Measurements from ENCODE around the gene LRRC10B. TPM values are rescaled to one million over a fixed set of nuclear protein-coding genes. Genes with fewer than 3 reads are reported as not detected.

LRRC10B gene
- total RNA-seq, 3 donors from 2014 or later = 1.5 to 3.3 TPM; not detected in 1

- Histone ChIP-seq H3K4me3 (no peak overlapping the region), H3K27me3 (no peaks in the 10 kb centered on the region), H3K9me3 (no peaks in the 10 kb centered on the region), H3K36me3 (no peaks in the 10 kb centered on the region), H3K27ac (no peak overlapping the region), H3K4me1 (no peaks in the 10 kb centered on the region)
- TF ChIP-seq POLR2A (IDR thresholded peaks at IDR 0.05) (no peak), POLR2AphosphoS5 (IDR thresholded peaks at IDR 0.05) (no peak), CTCF (IDR thresholded peaks at IDR 0.05) (no peak)
- DNase-seq (ENCODE audit: low spot score in 2 of 2) = no peak
- intact Hi-C loops (cut with DNase I; ENCODE audit: low total_unique reads) = no loop called here
Measured at GRCh38 chr11:61549662-61550568, 41.4 kb downstream of the LRRC10B start.

DNA sequence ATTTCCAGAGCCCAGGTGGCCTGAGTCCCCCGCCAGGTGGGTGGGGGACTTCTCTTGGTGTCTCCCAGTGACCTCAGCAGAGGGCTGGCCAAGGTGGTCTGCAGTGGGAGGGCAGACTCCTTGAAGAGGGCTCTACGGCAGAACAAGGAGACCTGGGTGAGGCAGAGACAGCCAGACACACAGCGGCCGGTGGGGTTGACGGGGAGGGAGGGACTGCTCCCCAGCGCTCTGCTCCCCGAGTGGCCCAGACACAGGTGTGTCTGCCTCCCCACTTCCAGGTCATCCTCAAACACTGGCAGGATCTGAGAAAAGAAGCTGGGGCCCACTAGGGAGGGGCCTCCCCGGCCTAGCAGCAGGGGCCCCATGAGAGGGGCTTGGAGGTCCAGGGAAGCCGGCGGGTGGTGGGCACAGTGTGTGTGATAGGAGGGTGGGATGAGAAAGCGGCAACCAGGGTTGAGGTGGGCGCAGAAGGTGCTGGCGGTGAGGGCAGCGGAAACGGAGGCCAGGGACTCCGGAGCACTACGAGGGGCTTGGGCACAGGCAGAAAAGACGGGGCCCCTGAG lies 42.2 kb downstream of the LRRC10B start:
- TF ChIP-seq CTCF (IDR thresholded peaks at IDR 0.05) = no peak
- TF ChIP-seq POLR2AphosphoS5 (IDR thresholded peaks at IDR 0.05) = no peak
- TF ChIP-seq POLR2A (IDR thresholded peaks at IDR 0.05) = no peak
- H3K27ac ChIP-seq = no peak overlapping the region
- peaks cover 0 to 7% of the 10 kb centered on the region in 2 donors for H3K27me3 ChIP-seq
- intact Hi-C loops (cut with DNase I; ENCODE audit: low total_unique reads) = no loop called here
- no peaks in the 10 kb centered on the region for H3K4me1 ChIP-seq
- no peak for DNase-seq (ENCODE audit: low spot score in 2 of 2)
- no peaks in the 10 kb centered on the region for H3K9me3 ChIP-seq
- H3K4me3 ChIP-seq = no peak overlapping the region
- no peaks in the 10 kb centered on the region for H3K36me3 ChIP-seq

DNA sequence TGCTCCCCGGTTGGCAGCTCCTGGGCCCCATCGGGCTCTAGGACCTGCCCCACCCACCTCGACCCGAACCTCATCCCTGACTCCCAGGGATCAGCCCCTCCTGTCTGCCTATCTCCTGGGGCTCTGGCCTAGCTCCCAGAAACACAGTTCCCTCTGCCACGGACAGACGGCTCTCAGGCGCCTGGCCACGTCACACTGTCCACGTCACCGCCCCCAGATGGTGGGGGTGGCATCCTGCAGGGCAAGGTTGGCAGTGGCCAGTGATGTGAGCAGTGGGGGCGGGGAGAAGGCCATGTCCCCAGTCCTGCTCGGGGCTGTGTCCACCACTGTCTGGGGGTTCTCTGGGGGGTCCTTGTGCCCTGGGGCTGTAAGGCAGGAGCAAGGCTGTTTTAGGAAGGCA lies 43.1 kb downstream of the LRRC10B start:
- intact Hi-C loops (cut with DNase I; ENCODE audit: low total_unique reads) = no loop called here
- TF ChIP-seq POLR2AphosphoS5 (IDR thresholded peaks at IDR 0.05) (no peak), CTCF (IDR thresholded peaks at IDR 0.05) (no peak), POLR2A (IDR thresholded peaks at IDR 0.05) (no peak)
- Histone ChIP-seq H3K4me3 (no peak overlapping the region), H3K36me3 (no peaks in the 10 kb centered on the region), H3K4me1 (no peaks in the 10 kb centered on the region), H3K9me3 (no peaks in the 10 kb centered on the region), H3K27me3 (peaks cover 0 to 10% of the 10 kb centered on the region in 2 donors), H3K27ac (no peak overlapping the region)
- no peak for DNase-seq (ENCODE audit: low spot score in 2 of 2)

- H3K36me3 ChIP-seq = no peaks in the 10 kb centered on the region
- no peak overlapping the region for H3K4me3 ChIP-seq
- no peaks in the 10 kb centered on the region for H3K4me1 ChIP-seq
- DNase-seq (ENCODE audit: low spot score in 2 of 2) = no peak
- peaks cover 0 to 10% of the 10 kb centered on the region in 2 donors for H3K27me3 ChIP-seq
- TF ChIP-seq POLR2AphosphoS5 (IDR thresholded peaks at IDR 0.05) = no peak
- no peak for TF ChIP-seq CTCF (IDR thresholded peaks at IDR 0.05)
- TF ChIP-seq POLR2A (IDR thresholded peaks at IDR 0.05) = no peak
- no peak overlapping the region for H3K27ac ChIP-seq
- intact Hi-C loops (cut with DNase I; ENCODE audit: low total_unique reads) = no loop called here
- no peaks in the 10 kb centered on the region for H3K9me3 ChIP-seq
Measured at GRCh38 chr11:61552108-61552635, 43.6 kb downstream of the LRRC10B start.

Data from breast epithelium (tissue), 4 donors.